ENCODE data around the gene CCDC186.

DNA sequence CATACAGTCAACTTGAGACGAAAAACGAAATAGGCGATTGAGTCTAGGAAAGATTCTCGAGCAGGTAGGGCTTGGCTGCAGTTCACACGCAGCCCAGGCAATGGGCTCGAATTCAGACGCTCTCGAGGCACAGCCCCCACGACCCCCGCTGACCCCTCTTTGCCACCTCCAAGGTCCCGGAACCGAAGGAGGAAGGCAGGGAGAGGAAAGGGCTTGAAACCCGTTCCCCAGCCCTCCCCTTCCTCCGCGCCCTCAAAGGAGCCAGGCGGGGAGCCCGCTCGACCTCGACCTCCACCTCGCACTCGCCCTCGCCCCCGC lies 441 bp downstream of the CCDC186 start:
- TF ChIP-seq, protein P1, sequence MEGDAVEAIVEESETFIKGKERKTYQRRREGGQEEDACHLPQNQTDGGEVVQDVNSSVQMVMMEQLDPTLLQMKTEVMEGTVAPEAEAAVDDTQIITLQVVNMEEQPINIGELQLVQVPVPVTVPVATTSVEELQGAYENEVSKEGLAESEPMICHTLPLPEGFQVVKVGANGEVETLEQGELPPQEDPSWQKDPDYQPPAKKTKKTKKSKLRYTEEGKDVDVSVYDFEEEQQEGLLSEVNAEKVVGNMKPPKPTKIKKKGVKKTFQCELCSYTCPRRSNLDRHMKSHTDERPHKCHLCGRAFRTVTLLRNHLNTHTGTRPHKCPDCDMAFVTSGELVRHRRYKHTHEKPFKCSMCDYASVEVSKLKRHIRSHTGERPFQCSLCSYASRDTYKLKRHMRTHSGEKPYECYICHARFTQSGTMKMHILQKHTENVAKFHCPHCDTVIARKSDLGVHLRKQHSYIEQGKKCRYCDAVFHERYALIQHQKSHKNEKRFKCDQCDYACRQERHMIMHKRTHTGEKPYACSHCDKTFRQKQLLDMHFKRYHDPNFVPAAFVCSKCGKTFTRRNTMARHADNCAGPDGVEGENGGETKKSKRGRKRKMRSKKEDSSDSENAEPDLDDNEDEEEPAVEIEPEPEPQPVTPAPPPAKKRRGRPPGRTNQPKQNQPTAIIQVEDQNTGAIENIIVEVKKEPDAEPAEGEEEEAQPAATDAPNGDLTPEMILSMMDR (conservative IDR thresholded peaks at IDR 0.05), result no peak
- TF ChIP-seq EZH2 (IDR thresholded peaks at IDR 0.05; ENCODE audit: low read depth), result no peak

Data from PC-9 (cell line).